GM12878 (cell line): Measurements from ENCODE around the gene AKT1. TPM values are rescaled to one million over a fixed set of nuclear protein-coding genes. Genes with fewer than 3 reads are reported as not detected.

Source experiments
- ATAC-seq: fragments of 200-7000 bp; cut with Tn5 transposase; 3 replicates; pipeline ENCODE4 v1.9.1; 2020; ENCODE audit warnings: mild to moderate bottlenecking, moderate library complexity
- BruUV-seq: library from RNA; stranded (reverse); fragments of 400-500 nt; replicated peaks from 2 replicates; lab custom pipeline; 2021; lab: Mats Ljungman, UMichigan
- CTCF ChIA-PET: fragments of 300-600 bp; sonication (Branson Sonifier 250); formaldehyde crosslinking; extraction: SDS; loops from one replicate; lab custom pipeline; 2021; ENCODE audit warnings: inconsistent platforms; lab: Yijun Ruan, JAX
- POLR2A ChIA-PET: fragments of 350-600 bp; formaldehyde crosslinking; extraction: SDS; loops from one replicate; lab custom pipeline; 2021; ENCODE audit warnings: inconsistent platforms; lab: Charles Lee
- RAD21 ChIA-PET: fragments of 300-600 bp; sonication (Branson Sonifier 250); formaldehyde crosslinking; loops from one replicate; lab custom pipeline; 2023; ENCODE audit warnings: antibody characterized with exemption; ENCODE audit not compliant: unreplicated experiment; lab: Charles Lee
- SMC1A ChIA-PET: fragments of 300-600 bp; sonication (Branson Sonifier 250); formaldehyde crosslinking; loops from one replicate; lab custom pipeline; 2023; ENCODE audit not compliant: unreplicated experiment, uncharacterized antibody; lab: Charles Lee
- DNase-seq: peaks from one replicate; pipeline ENCODE4 v3.0.0-alpha.2; 2011; ENCODE audit warnings: low read depth, low spot score
- FAIRE-seq: peaks from 3 replicates; lab custom pipeline; 2011; peaks lifted over from hg19 to GRCh38; lab: Jason Lieb, UNC
- H2AFZ ChIP-seq: 2 replicates; pipeline ENCODE4 v1.6.0; 2011; ENCODE audit warnings: low read depth, low read length, control low read depth; ENCODE audit not compliant: control insufficient read depth
- H3K27ac ChIP-seq: 2 replicates; pipeline ENCODE4 v1.5.1; 2011; ENCODE audit warnings: control low read depth; ENCODE audit not compliant: control insufficient read depth, insufficient read depth
- H3K27me3 ChIP-seq, 2 experiments: replicated peaks in 1 of 2; 2 replicates each; pipeline versions ENCODE4 v1.6.0 to v1.6.1; 2011; ENCODE audit warnings: low read length in 1 of 2; ENCODE audit not compliant: control insufficient read depth in 2 of 2, insufficient read depth in 2 of 2
- H3K36me3 ChIP-seq, 2 experiments: 2 replicates each; pipeline ENCODE4 v1.5.1; 2011; ENCODE audit warnings: low read length in 1 of 2; ENCODE audit not compliant: control insufficient read depth in 2 of 2, insufficient read depth in 2 of 2
- H3K4me1 ChIP-seq: 2 replicates; pipeline ENCODE4 v1.6.1; 2011; ENCODE audit warnings: mild to moderate bottlenecking, low read length, moderate library complexity, mixed read lengths; ENCODE audit not compliant: control insufficient read depth, insufficient read depth
- H3K4me2 ChIP-seq: 2 replicates; pipeline ENCODE4 v1.6.0; 2011; ENCODE audit warnings: control low read depth; ENCODE audit not compliant: control insufficient read depth, insufficient read depth
- H3K4me3 ChIP-seq: fragments of 200-600 bp; sonication (generic); 2 replicates; pipeline ENCODE4 v1.5.1; 2016
- H3K79me2 ChIP-seq: 2 replicates; pipeline ENCODE4 v1.6.0; 2011; ENCODE audit warnings: low read length; ENCODE audit not compliant: control insufficient read depth, insufficient read depth
- H3K9ac ChIP-seq: 2 replicates; pipeline ENCODE4 v1.8.0; 2011; ENCODE audit warnings: low read length, control low read depth, mixed read lengths; ENCODE audit not compliant: control insufficient read depth, insufficient read depth
- H3K9me3 ChIP-seq: replicated peaks from 3 replicates; pipeline ENCODE4 v1.5.1; 2011; ENCODE audit warnings: mild to moderate bottlenecking, low read length; ENCODE audit not compliant: control insufficient read depth, insufficient read depth
- H4K20me1 ChIP-seq: 2 replicates; pipeline ENCODE4 v1.6.0; 2011; ENCODE audit not compliant: control insufficient read depth, insufficient read depth
- CEBPZ ChIP-seq: fragments of 150-350 bp; IDR thresholded peaks from 2 replicates; pipeline ENCODE4 v1.6.1; 2016; ENCODE audit warnings: low read depth, low read length
- CHD4 ChIP-seq: fragments of 200-600 bp; sonication (generic); IDR thresholded peaks from 2 replicates; pipeline ENCODE4 v1.6.1; 2016; ENCODE audit warnings: mild to moderate bottlenecking
- ETV6 ChIP-seq, 2 experiments: fragments of 450-650 bp in 1 of 2; IDR thresholded peaks in 1 of 2; conservative IDR thresholded peaks in 1 of 2; 2 replicates each; pipeline ENCODE4 v1.6.1; 2014; ENCODE audit warnings: antibody characterized with exemption in 1 of 2, borderline replicate concordance in 1 of 2, low read depth in 1 of 2, mild to moderate bottlenecking in 1 of 2, moderate library complexity in 1 of 2
- GABPA ChIP-seq: IDR thresholded peaks from 2 replicates; pipeline ENCODE4 v1.6.1; 2014; ENCODE audit warnings: antibody characterized with exemption, low read depth, mild to moderate bottlenecking, inconsistent platforms
- HCFC1 ChIP-seq: fragments of 150-350 bp; IDR thresholded peaks from 2 replicates; pipeline ENCODE4 v1.6.1; 2014; ENCODE audit warnings: low read length
- IRF5 ChIP-seq: fragments of 450-650 bp; IDR thresholded peaks from 2 replicates; pipeline ENCODE4 v1.6.1; 2017; ENCODE audit warnings: borderline replicate concordance
- NR2C1 ChIP-seq: fragments of 450-650 bp; IDR thresholded peaks from 2 replicates; pipeline ENCODE4 v1.6.1; 2017; ENCODE audit warnings: antibody characterized with exemption, mild to moderate bottlenecking, moderate library complexity
- SREBF1 ChIP-seq: IDR thresholded peaks from 2 replicates; pipeline ENCODE4 v1.6.1; 2012; ENCODE audit warnings: mild to moderate bottlenecking, low read length
- SUPT20H ChIP-seq: IDR thresholded peaks from 2 replicates; pipeline ENCODE4 v1.6.1; 2011; ENCODE audit warnings: low read depth, mild to moderate bottlenecking, low read length, moderate library complexity, borderline replicate concordance; ENCODE audit not compliant: control insufficient read depth
- TCF7 ChIP-seq: IDR thresholded peaks from 2 replicates; pipeline ENCODE4 v1.6.1; 2014; ENCODE audit warnings: antibody characterized with exemption, borderline replicate concordance
- WGBS: methylation state at CpG from one replicate; pipeline ENCODE4 v1.1.6; 2016; ENCODE audit warnings: low lambda C conversion rate; ENCODE audit not compliant: insufficient replicate concordance, insufficient coverage; ENCODE audit errors: missing lambda C conversion rate; 5-methylcytosine and 5-hydroxymethylcytosine counted together
- in situ Hi-C: fragments of 300-500 bp; cut with MboI; formaldehyde crosslinking; loops from 9 replicates; pipeline ENCODE4 v1.14.3; 2018; ENCODE audit warnings: mixed read lengths
- intact Hi-C: fragments of 100-400 bp; cut with micrococcal nuclease; formaldehyde crosslinking; loops from one replicate; pipeline ENCODE4 v1.14.2; 2022; ENCODE audit not compliant: unreplicated experiment
- polyA plus RNA-seq, 11 experiments: library from polyadenylated mRNA; depleted of rRNA in 4 of 11; unstranded in 6 of 11; stranded (reverse) in 5 of 11; fragments of >200 nt; fragmentation: Nextera tagmentation in 4 of 11; fragmentation: Illumina TruSeq in 1 of 11; extraction: Ambion mirVana in 4 of 11; extraction: Trizol in 1 of 11; gene quantifications; 1 replicate in 1 of 11; 2 replicates in 10 of 11; pipeline versions ENCODE4 v1.2.1 to v1.2.3, GENCODE V29; 2011 to 2016; ENCODE audit warnings: inconsistent platforms in 2 of 11, missing spikeins in 2 of 11, low read depth in 1 of 11
- total RNA-seq, 4 experiments: library from RNA; depleted of rRNA in 3 of 4; stranded (reverse); fragments of >200 nt in 3 of 4; fragmentation: Illumina TruSeq in 1 of 4; extraction: Trizol in 1 of 4; gene quantifications; 2 replicates each; pipeline versions ENCODE4 v1.2.1 to v1.2.3, GENCODE V29; 2013 to 2021
- TF ChIP-seq, protein P1 (sequence below): fragments of 450-650 bp; IDR thresholded peaks from 2 replicates; pipeline ENCODE4 v1.6.1; 2018; ENCODE audit warnings: mild to moderate bottlenecking, low read depth, moderate library complexity; ENCODE audit not compliant: partially characterized antibody
- TF ChIP-seq, protein P2 (sequence below): fragments of 450-650 bp; IDR thresholded peaks from 2 replicates; pipeline ENCODE4 v1.6.1; 2017; ENCODE audit warnings: low read depth, mild to moderate bottlenecking, moderate library complexity

Gene AKT1
- total and polyA plus RNA-seq, 10 of the 15 experiments (the other 5 are each of a cell fraction or from before 2014, with no cell fraction given): 0.63 to 110 (median 58.9) TPM

GRCh38 chr14:104752735-104753527 is 42.6 kb downstream of the AKT1 start, which contains the start of gene SIVA1:
Gene SIVA1 (plus strand): TSS chr14:104753147. CDS start chr14:104753202, 55 bp downstream.
- Histone ChIP-seq H3K9ac (peak within 1 kb of the TSS; percentile 92), H3K27ac (peak within 1 kb of the TSS; percentile 82), H3K27me3 (no peaks in the 10 kb centered on the region), H2AFZ (peak within 1 kb of the TSS; percentile 97), H4K20me1 (no peaks in the 10 kb centered on the region), H3K36me3 (peaks cover 2 to 11% of the 10 kb centered on the region in 2 experiments; a peak in 3 of 4 replicates), H3K4me3 (peak within 1 kb of the TSS; percentile 94), H3K4me2 (peak within 1 kb of the TSS; percentile 91), H3K79me2 (peaks cover 31% of the 10 kb centered on the region), H3K4me1 (peaks cover 17% of the 10 kb centered on the region), H3K9me3 (no peaks in the 10 kb centered on the region; the same call in 2 of the 3 replicates)
- ATAC-seq (peak; percentile 96), FAIRE-seq (no peak), DNase-seq (peak; percentile 98)
- ChIA-PET POLR2A (interaction anchor here (0.6 to 1.4 kb wide), 7 partner anchors 12 to 312 kb away, joined by 3 to 7 read pairs (median 5); partner anchors contain the start of genes CDCA4 and GPR132), CTCF (interaction anchor here (0.9 to 2.4 kb wide), 9 partner anchors 14 to 675 kb away, joined by 3 to 13 read pairs (median 4); no protein-coding TSS in a partner anchor), RAD21 (interaction anchor here (0.5 to 1.8 kb wide), 8 partner anchors 11 to 95 kb away, joined by 3 to 8 read pairs (median 3); no protein-coding TSS in a partner anchor), SMC1A (interaction anchor here (0.9 to 1.4 kb wide), 3 partner anchors 14 to 29 kb away, joined by 3 to 5 read pairs (median 4); partner anchors contain the start of gene ADSS1)
- WGBS: under 1% methylated on average over 76 of the region's 95 CpGs
- intact Hi-C loops (no loop called here), in situ Hi-C loops (no loop called here)
- BruUV-seq: no TSS peak
- TF ChIP-seq SREBF1 (no peak), GABPA (no peak), IRF5 (no peak), HCFC1 (peak; percentile 69), CHD4 (no peak), SUPT20H (no peak), TCF7 (no peak), CEBPZ (peak; percentile 79), NR2C1 (no peak; the same call in 1 of the 2 replicates), ETV6 (conservative IDR thresholded peaks at IDR 0.05 in 1 of 2, IDR thresholded peaks at IDR 0.05 in 1 of 2; ENCODE audit: borderline replicate concordance in 1 of 2, low read depth in 1 of 2) (no peak)
- TF ChIP-seq, protein P1, sequence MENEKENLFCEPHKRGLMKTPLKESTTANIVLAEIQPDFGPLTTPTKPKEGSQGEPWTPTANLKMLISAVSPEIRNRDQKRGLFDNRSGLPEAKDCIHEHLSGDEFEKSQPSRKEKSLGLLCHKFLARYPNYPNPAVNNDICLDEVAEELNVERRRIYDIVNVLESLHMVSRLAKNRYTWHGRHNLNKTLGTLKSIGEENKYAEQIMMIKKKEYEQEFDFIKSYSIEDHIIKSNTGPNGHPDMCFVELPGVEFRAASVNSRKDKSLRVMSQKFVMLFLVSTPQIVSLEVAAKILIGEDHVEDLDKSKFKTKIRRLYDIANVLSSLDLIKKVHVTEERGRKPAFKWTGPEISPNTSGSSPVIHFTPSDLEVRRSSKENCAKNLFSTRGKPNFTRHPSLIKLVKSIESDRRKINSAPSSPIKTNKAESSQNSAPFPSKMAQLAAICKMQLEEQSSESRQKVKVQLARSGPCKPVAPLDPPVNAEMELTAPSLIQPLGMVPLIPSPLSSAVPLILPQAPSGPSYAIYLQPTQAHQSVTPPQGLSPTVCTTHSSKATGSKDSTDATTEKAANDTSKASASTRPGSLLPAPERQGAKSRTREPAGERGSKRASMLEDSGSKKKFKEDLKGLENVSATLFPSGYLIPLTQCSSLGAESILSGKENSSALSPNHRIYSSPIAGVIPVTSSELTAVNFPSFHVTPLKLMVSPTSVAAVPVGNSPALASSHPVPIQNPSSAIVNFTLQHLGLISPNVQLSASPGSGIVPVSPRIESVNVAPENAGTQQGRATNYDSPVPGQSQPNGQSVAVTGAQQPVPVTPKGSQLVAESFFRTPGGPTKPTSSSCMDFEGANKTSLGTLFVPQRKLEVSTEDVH: peak; percentile 76
- TF ChIP-seq, protein P2, sequence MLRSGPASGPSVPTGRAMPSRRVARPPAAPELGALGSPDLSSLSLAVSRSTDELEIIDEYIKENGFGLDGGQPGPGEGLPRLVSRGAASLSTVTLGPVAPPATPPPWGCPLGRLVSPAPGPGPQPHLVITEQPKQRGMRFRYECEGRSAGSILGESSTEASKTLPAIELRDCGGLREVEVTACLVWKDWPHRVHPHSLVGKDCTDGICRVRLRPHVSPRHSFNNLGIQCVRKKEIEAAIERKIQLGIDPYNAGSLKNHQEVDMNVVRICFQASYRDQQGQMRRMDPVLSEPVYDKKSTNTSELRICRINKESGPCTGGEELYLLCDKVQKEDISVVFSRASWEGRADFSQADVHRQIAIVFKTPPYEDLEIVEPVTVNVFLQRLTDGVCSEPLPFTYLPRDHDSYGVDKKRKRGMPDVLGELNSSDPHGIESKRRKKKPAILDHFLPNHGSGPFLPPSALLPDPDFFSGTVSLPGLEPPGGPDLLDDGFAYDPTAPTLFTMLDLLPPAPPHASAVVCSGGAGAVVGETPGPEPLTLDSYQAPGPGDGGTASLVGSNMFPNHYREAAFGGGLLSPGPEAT: peak; percentile 42; the same call in 1 of the 2 replicates
